ENCODE results near the gene NUS1. TPM values are rescaled to one million over a fixed set of nuclear protein-coding genes. Genes with fewer than 3 reads are reported as not detected.

Gene NUS1
- total RNA-seq, 1 donor from 2014 or later: 29.5 TPM

DNA sequence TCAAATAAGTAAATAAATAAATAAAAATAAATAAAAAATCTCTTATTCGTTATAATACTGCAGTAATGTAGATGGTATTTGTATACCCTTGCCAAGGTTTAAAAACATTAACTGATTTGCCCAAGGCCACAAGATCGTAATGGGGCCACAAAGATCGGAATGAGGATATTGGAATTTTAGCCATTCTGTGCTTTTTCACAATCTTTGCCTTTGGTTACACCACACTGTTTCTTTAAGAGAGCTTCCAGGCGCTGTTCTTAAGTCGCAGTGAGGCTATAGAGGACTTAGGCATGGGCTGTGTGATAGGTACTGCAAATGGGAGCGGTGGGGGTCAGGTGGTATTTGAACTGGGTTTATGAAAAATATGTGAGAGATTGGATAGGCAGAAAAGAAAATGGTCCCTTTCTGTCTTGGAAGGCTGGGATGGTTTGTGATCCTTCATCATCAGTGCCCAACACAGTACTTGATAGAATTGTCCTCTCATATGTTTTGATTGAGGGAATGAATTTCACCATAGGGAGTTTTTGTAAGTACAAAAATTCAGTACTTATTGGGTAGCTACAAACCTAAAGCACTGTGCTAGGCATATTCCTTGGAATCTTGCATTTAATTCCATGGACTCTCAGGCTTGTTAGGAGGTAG lies 1.4 kb downstream of the NUS1 start:
- DNase-seq (ENCODE audit: low read depth) (no peak), FAIRE-seq (no peak)
- Histone ChIP-seq H3K4me3 (ENCODE audit: low read depth, low read length) (peak overlapping the region; percentile 75), H3K36me3 (ENCODE audit: control insufficient read depth, insufficient read depth, low read length) (peaks cover 4% of the 10 kb centered on the region), H3K27me3 (ENCODE audit: control insufficient read depth, insufficient read depth, low read length) (no peaks in the 10 kb centered on the region)
- TF ChIP-seq, protein P1, sequence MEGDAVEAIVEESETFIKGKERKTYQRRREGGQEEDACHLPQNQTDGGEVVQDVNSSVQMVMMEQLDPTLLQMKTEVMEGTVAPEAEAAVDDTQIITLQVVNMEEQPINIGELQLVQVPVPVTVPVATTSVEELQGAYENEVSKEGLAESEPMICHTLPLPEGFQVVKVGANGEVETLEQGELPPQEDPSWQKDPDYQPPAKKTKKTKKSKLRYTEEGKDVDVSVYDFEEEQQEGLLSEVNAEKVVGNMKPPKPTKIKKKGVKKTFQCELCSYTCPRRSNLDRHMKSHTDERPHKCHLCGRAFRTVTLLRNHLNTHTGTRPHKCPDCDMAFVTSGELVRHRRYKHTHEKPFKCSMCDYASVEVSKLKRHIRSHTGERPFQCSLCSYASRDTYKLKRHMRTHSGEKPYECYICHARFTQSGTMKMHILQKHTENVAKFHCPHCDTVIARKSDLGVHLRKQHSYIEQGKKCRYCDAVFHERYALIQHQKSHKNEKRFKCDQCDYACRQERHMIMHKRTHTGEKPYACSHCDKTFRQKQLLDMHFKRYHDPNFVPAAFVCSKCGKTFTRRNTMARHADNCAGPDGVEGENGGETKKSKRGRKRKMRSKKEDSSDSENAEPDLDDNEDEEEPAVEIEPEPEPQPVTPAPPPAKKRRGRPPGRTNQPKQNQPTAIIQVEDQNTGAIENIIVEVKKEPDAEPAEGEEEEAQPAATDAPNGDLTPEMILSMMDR (IDR thresholded peaks at IDR 0.05; ENCODE audit: insufficient read depth, low read length, severe bottlenecking): no peak

DNA sequence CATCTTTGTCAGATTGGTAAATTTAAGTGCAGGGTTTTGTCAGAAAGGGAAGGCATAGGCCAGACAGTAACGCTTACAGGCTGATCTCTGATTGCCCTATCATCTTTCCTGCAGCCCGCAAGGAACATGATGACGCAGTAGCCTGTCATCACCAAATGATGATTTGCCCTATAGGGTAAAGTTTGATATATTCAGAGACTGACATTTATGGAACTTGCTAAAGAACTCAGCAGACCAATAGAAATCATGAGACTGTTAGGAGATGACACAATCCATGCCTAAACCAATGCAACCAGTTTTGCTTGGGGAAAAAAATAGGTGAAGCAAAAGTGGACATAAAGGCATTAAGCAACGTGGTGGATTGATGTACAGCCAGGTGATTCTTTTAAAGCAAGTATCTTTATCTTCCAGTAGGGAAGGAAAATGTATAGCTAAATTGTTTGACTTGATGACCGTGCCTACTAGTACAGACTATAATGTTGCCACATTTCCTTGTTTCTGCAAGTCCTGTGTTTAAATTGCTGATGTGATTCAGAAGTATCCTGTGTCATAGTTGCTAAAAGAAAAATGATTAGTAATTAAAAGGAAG lies 2.4 kb downstream of the NUS1 start:
- no peaks in the 10 kb centered on the region for H3K27me3 ChIP-seq (ENCODE audit: control insufficient read depth, insufficient read depth, low read length)
- no peak for FAIRE-seq
- H3K36me3 ChIP-seq (ENCODE audit: control insufficient read depth, insufficient read depth, low read length): peaks cover 4% of the 10 kb centered on the region
- peak; percentile 98 for DNase-seq (ENCODE audit: low read depth)
- TF ChIP-seq, protein P1 (IDR thresholded peaks at IDR 0.05; ENCODE audit: insufficient read depth, low read length, severe bottlenecking): no peak
- H3K4me3 ChIP-seq (ENCODE audit: low read depth, low read length): peak overlapping the region; percentile 75

DNA sequence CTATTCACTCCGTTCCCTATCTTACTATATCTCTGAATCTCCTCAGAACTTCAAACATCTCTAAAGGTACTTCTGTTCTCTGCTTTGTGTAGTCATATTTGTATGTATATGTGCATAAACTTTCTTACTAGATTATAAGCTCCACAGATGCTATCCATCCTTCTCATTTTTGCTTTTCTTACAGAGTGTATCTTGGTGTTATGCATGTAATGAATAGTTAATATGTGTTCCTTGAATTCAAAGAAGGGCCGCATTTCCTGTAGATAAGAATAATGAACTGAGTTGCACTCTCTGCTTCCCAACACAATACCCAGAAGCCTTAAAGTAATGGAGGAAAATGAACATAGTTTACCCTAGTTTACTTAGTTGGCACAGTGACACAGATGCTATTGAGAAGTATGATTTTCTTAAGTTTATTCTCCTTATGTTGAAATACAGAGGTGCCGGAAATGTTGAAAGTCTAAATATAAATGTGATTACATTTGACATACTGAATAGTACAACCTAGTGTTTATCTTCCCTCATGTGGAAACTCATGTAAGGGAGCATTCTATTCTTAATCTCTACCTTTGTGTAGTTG lies 6.0 kb downstream of the NUS1 start:
- DNase-seq (ENCODE audit: low read depth) (no peak), FAIRE-seq (no peak)
- no peak overlapping the region for H3K4me3 ChIP-seq (ENCODE audit: low read depth, low read length)
- H3K36me3 ChIP-seq (ENCODE audit: control insufficient read depth, insufficient read depth, low read length): peaks cover 4% of the 10 kb centered on the region
- H3K27me3 ChIP-seq (ENCODE audit: control insufficient read depth, insufficient read depth, low read length): no peaks in the 10 kb centered on the region
- TF ChIP-seq, protein P1 (IDR thresholded peaks at IDR 0.05; ENCODE audit: insufficient read depth, low read length, severe bottlenecking): no peak

DNA sequence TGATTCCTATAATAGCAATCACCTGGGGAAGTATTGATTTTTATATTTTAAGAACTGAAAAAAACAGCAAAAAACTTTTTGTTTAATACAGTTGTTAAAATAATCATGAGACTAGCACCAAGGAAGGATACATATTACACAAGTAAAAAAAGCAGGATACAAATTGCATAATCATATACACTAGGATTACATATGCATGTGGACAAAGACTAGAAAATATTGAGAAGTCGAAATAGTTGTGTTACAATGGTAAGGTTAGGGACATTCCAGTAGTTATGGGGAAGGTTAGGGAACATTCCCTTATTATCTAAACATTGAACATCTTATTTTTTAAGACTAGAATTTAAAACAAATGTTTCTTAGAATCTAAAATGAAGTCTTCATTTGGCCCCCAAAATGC lies 9.5 kb downstream of the NUS1 start:
- H3K27me3 ChIP-seq (ENCODE audit: control insufficient read depth, insufficient read depth, low read length): no peaks in the 10 kb centered on the region
- FAIRE-seq: no peak

DNA sequence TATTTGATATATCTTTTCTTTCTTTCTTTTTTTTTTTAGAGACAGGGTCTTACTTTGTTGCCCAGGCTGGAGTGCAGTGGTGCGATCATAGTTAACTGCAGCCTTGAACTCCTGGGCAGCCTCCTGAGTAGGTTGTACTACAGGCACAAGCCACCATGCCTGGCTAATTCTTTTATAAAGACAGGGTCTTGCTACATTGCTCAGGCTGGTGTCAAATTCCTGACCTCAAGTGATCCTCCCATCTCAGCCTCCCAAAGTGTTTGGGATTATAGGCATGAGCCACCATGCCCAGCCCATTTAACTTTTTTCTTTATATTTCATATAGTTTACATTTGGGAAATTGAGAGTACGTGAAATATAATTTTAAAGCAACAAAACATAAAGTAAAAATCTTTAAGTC lies 10.1 kb downstream of the NUS1 start:
- TF ChIP-seq, protein P1 (IDR thresholded peaks at IDR 0.05; ENCODE audit: insufficient read depth, low read length, severe bottlenecking): no peak
- no peak overlapping the region for H3K4me3 ChIP-seq (ENCODE audit: low read depth, low read length)
- no peak for DNase-seq (ENCODE audit: low read depth)
- no peaks in the 10 kb centered on the region for H3K36me3 ChIP-seq (ENCODE audit: control insufficient read depth, insufficient read depth, low read length)
- no peak for FAIRE-seq
- H3K27me3 ChIP-seq (ENCODE audit: control insufficient read depth, insufficient read depth, low read length): no peaks in the 10 kb centered on the region

More for the DNA sequence above, 9.5 kb downstream of the NUS1 start:
- peaks cover under 1% of the 10 kb centered on the region for H3K36me3 ChIP-seq (ENCODE audit: control insufficient read depth, insufficient read depth, low read length)
- H3K4me3 ChIP-seq (ENCODE audit: low read depth, low read length): no peak overlapping the region
- no peak for DNase-seq (ENCODE audit: low read depth)
- TF ChIP-seq, protein P1 (IDR thresholded peaks at IDR 0.05; ENCODE audit: insufficient read depth, low read length, severe bottlenecking): no peak

All from bronchial epithelial cell (primary cell).